ENCODE measurements around the gene CENATAC.
"Not testable (repeated sequence)": the region's sequence is repeated elsewhere in the genome, so short reads cannot be mapped to it uniquely, and the experiment has no call there.

Gene CENATAC

GRCh38 chr11:119027561-119028345 is 29.8 kb downstream of the CENATAC start:
- no peak for DNase-seq

GRCh38 chr11:119028346-119029068 is 30.6 kb downstream of the CENATAC start:
- DNase-seq = no peak

- DNase-seq = no peak
These were observed 31.1 kb downstream of the CENATAC start for GRCh38 chr11:119029069-119029339.

- DNase-seq = peak; percentile 66
These were observed 31.5 kb downstream of the CENATAC start for GRCh38 chr11:119029340-119030028.

- no peak for DNase-seq
These were observed 32.0 kb downstream of the CENATAC start for GRCh38 chr11:119030029-119030328.

- DNase-seq = peak; percentile 99
These were observed 32.5 kb downstream of the CENATAC start, which contains the start of gene SLC37A4 for GRCh38 chr11:119030329-119031047. Gene SLC37A4 (minus strand): TSS chr11:119030877.

- no peak for DNase-seq
These were observed 34.0 kb downstream of the CENATAC start for GRCh38 chr11:119031912-119032280.

- DNase-seq = not testable (repeated sequence)
These were observed 35.5 kb downstream of the CENATAC start for GRCh38 chr11:119033421-119033820.

- DNase-seq = no peak
These were observed 36.9 kb downstream of the CENATAC start for GRCh38 chr11:119034813-119035212.

- DNase-seq = no peak
These were observed 40.9 kb downstream of the CENATAC start for GRCh38 chr11:119038884-119039283.

GRCh38 chr11:119039471-119039870 is 41.5 kb downstream of the CENATAC start:
- DNase-seq = not testable (repeated sequence)

GRCh38 chr11:119041821-119042514 is 44.0 kb downstream of the CENATAC start:
- no peak for DNase-seq

GRCh38 chr11:119042927-119043326 is 45.0 kb downstream of the CENATAC start:
- no peak for DNase-seq

GRCh38 chr11:119044708-119045107 is 46.8 kb downstream of the CENATAC start:
- no peak for DNase-seq

- DNase-seq = no peak
These were observed 48.6 kb downstream of the CENATAC start for GRCh38 chr11:119046489-119046888.

GRCh38 chr11:119047205-119047604 is 49.3 kb downstream of the CENATAC start:
- DNase-seq = peak; percentile 23

GRCh38 chr11:119048644-119049043 is 50.7 kb downstream of the CENATAC start:
- no peak for DNase-seq

GRCh38 chr11:119049081-119049480 is 51.1 kb downstream of the CENATAC start:
- DNase-seq = no peak

GRCh38 chr11:119051440-119052162 is 53.7 kb downstream of the CENATAC start:
- peak; percentile 15 for DNase-seq

GRCh38 chr11:119052163-119052814 is 54.4 kb downstream of the CENATAC start:
- no peak for DNase-seq

GRCh38 chr11:119054418-119054817 is 56.5 kb downstream of the CENATAC start:
- no peak for DNase-seq
